Measurements from ENCODE around the gene DUSP7. TPM values are rescaled to one million over a fixed set of nuclear protein-coding genes. Genes with fewer than 3 reads are reported as not detected.

DUSP7 gene, protein sequence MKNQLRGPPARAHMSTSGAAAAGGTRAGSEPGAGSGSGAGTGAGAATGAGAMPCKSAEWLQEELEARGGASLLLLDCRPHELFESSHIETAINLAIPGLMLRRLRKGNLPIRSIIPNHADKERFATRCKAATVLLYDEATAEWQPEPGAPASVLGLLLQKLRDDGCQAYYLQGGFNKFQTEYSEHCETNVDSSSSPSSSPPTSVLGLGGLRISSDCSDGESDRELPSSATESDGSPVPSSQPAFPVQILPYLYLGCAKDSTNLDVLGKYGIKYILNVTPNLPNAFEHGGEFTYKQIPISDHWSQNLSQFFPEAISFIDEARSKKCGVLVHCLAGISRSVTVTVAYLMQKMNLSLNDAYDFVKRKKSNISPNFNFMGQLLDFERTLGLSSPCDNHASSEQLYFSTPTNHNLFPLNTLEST
- total RNA-seq, result 2.8 and 3.5 TPM in 2 replicates

GRCh38 chr3:52056521-52056967 lies at the start of gene DUSP7:
TSS of gene DUSP7 (minus strand) at chr3:52056571. CDS start at chr3:52056366, 205 bp downstream.

Other genes with a start within 250 kb of the DUSP7 start
- gene IQCF2, start 195.0 kb downstream of the DUSP7 start, total RNA-seq, result not detected in 2 replicates
- gene IQCF5, start 181.0 kb downstream of the DUSP7 start, total RNA-seq, result not detected in 2 replicates
- not detected in 2 replicates for gene IQCF1, start 153.2 kb downstream of the DUSP7 start, total RNA-seq
- gene RRP9, start 114.7 kb downstream of the DUSP7 start, total RNA-seq, result 20.1 and 21.4 TPM in 2 replicates
- gene PARP3, start 114.2 kb downstream of the DUSP7 start, total RNA-seq, result 13.6 and 40.4 TPM in 2 replicates
- gene GPR62, start 101.2 kb downstream of the DUSP7 start, total RNA-seq, result not detected in 2 replicates
- gene PCBP4, start 89.1 kb downstream of the DUSP7 start, total RNA-seq, result 38.5 and 45.4 TPM in 2 replicates
- gene ABHD14B, start 82.5 kb downstream of the DUSP7 start, total RNA-seq, result 16.7 and 24.0 TPM in 2 replicates
- 9.3 and 11.0 TPM in 2 replicates for gene ABHD14A, start 81.5 kb downstream of the DUSP7 start, total RNA-seq
- 27.2 and 34.7 TPM in 2 replicates for gene ACY1, start 73.0 kb downstream of the DUSP7 start, total RNA-seq
- 896 and 1,003 TPM in 2 replicates for gene RPL29, start 60.7 kb downstream of the DUSP7 start, total RNA-seq
- gene POC1A, start 97.9 kb upstream of the DUSP7 start, total RNA-seq, result 2.6 and 5.4 TPM in 2 replicates
- gene ALAS1, start 141.6 kb upstream of the DUSP7 start, total RNA-seq, result 27.3 and 28.2 TPM in 2 replicates
- under 0.01 and 0.09 TPM in 2 replicates for gene TLR9, start 169.1 kb upstream of the DUSP7 start, total RNA-seq
- gene TWF2, start 182.6 kb upstream of the DUSP7 start, total RNA-seq, result 78.8 and 87.5 TPM in 2 replicates
- gene PPM1M, start 189.2 kb upstream of the DUSP7 start, total RNA-seq, result 27.0 and 38.6 TPM in 2 replicates
- 56.0 and 63.6 TPM in 2 replicates for gene WDR82, start 222.1 kb upstream of the DUSP7 start, total RNA-seq
- gene GLYCTK, start 231.3 kb upstream of the DUSP7 start, total RNA-seq, result 6.5 and 9.5 TPM in 2 replicates

All from bronchial smooth muscle cell (primary cell).